22Rv1 (cell line): ENCODE measurements around the gene IP6K1.

Source experiments
- ZFX ChIP-seq: fragments of 450-650 bp; IDR thresholded peaks from 2 replicates; pipeline ENCODE4 v1.6.1; 2017; ENCODE audit warnings: antibody characterized with exemption, borderline replicate concordance
- TF ChIP-seq, protein P1 (sequence below): fragments of 450-650 bp; IDR thresholded peaks from 2 replicates; pipeline ENCODE4 v1.5.1; 2017; ENCODE audit warnings: mild to moderate bottlenecking

DNA sequence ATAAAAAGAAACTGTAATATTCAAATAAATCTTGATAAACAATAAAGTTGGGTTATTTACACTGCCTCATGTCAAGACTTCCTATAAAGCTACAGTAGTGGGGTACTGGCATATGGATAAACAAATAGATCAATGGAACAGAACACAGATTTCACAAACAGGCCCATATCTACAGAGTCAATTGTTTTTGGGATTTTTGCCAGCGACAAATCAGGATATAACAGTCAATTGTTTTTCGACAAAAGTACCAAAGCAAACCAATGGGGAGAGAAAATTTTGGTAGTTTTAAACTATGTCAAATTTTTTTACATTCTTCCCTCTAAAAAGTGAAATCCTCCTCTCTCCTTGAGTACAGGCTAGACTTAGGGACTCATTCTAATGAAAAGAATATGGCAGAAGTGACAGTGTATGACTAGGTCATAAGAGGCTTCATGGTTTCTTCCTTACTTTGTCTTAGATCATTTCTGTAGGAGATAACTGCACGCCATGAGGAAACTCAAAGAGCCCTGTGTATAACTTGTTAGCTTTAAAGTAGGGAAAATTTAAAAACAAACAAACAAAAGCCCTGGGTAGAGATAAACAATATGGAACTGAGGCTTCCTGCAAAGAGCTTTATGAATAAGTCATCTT lies 16.9 kb downstream of the IP6K1 start:
- TF ChIP-seq, protein P1, sequence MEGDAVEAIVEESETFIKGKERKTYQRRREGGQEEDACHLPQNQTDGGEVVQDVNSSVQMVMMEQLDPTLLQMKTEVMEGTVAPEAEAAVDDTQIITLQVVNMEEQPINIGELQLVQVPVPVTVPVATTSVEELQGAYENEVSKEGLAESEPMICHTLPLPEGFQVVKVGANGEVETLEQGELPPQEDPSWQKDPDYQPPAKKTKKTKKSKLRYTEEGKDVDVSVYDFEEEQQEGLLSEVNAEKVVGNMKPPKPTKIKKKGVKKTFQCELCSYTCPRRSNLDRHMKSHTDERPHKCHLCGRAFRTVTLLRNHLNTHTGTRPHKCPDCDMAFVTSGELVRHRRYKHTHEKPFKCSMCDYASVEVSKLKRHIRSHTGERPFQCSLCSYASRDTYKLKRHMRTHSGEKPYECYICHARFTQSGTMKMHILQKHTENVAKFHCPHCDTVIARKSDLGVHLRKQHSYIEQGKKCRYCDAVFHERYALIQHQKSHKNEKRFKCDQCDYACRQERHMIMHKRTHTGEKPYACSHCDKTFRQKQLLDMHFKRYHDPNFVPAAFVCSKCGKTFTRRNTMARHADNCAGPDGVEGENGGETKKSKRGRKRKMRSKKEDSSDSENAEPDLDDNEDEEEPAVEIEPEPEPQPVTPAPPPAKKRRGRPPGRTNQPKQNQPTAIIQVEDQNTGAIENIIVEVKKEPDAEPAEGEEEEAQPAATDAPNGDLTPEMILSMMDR, result no peak
- no peak for TF ChIP-seq ZFX
